C4-2B (cell line): Measurements from ENCODE around the gene MDH2.

ENCODE experiments used
- CTCF ChIP-seq: fragments of 450-650 bp; conservative IDR thresholded peaks from 2 replicates; pipeline ENCODE4 v1.5.1; 2017; ENCODE audit warnings: mild to moderate bottlenecking
- ZFX ChIP-seq: fragments of 450-650 bp; IDR thresholded peaks from 2 replicates; pipeline ENCODE4 v1.6.1; 2017

- TF ChIP-seq CTCF (no peak), ZFX (no peak)
Measured at GRCh38 chr7:76064208-76064970, 16.5 kb downstream of the MDH2 start.
